ENCODE results near the gene STAT5B. TPM values are rescaled to one million over a fixed set of nuclear protein-coding genes. Genes with fewer than 3 reads are reported as not detected.

Gene STAT5B
- total and polyA plus RNA-seq, 2 of the 8 experiments (the other 6 are each of a cell fraction or from before 2014, with no cell fraction given): 35.3 to 52.6 TPM

GRCh38 chr17:42260318-42260717 lies 15.9 kb downstream of the STAT5B start:
- no peak overlapping the region for H3K56ac ChIP-seq (replicated peaks; ENCODE audit: insufficient read length, low read depth, low read length)
- no peak overlapping the region for H3K27ac ChIP-seq (ENCODE audit: low read depth, low read length)
- H3K18ac ChIP-seq (ENCODE audit: extremely low read depth, low read length): no peak overlapping the region
- H3K23ac ChIP-seq (ENCODE audit: insufficient read length): no peak overlapping the region
- no peaks in the 10 kb centered on the region for H3K9me3 ChIP-seq (ENCODE audit: insufficient read depth in 2 of 2, low read depth in 1 of 2, low read length in 1 of 2)
- H4K8ac ChIP-seq (ENCODE audit: extremely low read depth, insufficient read depth, low read length): no peak overlapping the region
- CTCF ChIA-PET (ENCODE audit: partially characterized antibody): interaction anchor here (0.6 to 1.1 kb wide), 2 partner anchors 38 to 459 kb away, joined by 4 read pairs; no protein-coding TSS in a partner anchor
- no peaks in the 10 kb centered on the region for H4K20me1 ChIP-seq (replicated peaks in 1 of 2; ENCODE audit: control insufficient read depth in 1 of 2, insufficient read depth in 2 of 2, low read length in 2 of 2)
- no peak overlapping the region for H3K14ac ChIP-seq (ENCODE audit: insufficient read length)
- H3K4ac ChIP-seq (replicated peaks; ENCODE audit: insufficient read length, low read depth, low read length): no peak overlapping the region
- POLR2A ChIA-PET (ENCODE audit: partially characterized antibody): no interaction called here
- H3K4me3 ChIP-seq (ENCODE audit: extremely low read depth in 1 of 4, insufficient read depth in 2 of 4, low read depth in 3 of 4, low read length in 4 of 4): no peak overlapping the region
- TF ChIP-seq CBX5 (IDR thresholded peaks at IDR 0.05; ENCODE audit: low read depth, low read length): no peak
- no peak for TF ChIP-seq RXRA (IDR thresholded peaks at IDR 0.05; ENCODE audit: insufficient read depth, low read depth, low read length)
- TF ChIP-seq, protein P1, sequence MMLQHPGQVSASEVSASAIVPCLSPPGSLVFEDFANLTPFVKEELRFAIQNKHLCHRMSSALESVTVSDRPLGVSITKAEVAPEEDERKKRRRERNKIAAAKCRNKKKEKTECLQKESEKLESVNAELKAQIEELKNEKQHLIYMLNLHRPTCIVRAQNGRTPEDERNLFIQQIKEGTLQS (IDR thresholded peaks at IDR 0.05; ENCODE audit: insufficient read depth, low read depth, low read length): no peak
- no peak for TF ChIP-seq E2F6 (IDR thresholded peaks at IDR 0.05)
- TF ChIP-seq POLR2AphosphoS5 (IDR thresholded peaks at IDR 0.05; ENCODE audit: low read depth, low read length): no peak
- TF ChIP-seq RAD21 (IDR thresholded peaks at IDR 0.05 in 1 of 2, conservative IDR thresholded peaks at IDR 0.05 in 1 of 2; ENCODE audit: low read depth in 2 of 2, low read length in 2 of 2): no peak
- no peak for TF ChIP-seq JUN (IDR thresholded peaks at IDR 0.05; ENCODE audit: low read depth, low read length)
- no peak for TF ChIP-seq GTF2F1 (IDR thresholded peaks at IDR 0.05; ENCODE audit: borderline replicate concordance, low read depth, low read length)
- no peak for TF ChIP-seq POU5F1 (IDR thresholded peaks at IDR 0.05; ENCODE audit: low read depth, low read length)
- TF ChIP-seq, protein P2, sequence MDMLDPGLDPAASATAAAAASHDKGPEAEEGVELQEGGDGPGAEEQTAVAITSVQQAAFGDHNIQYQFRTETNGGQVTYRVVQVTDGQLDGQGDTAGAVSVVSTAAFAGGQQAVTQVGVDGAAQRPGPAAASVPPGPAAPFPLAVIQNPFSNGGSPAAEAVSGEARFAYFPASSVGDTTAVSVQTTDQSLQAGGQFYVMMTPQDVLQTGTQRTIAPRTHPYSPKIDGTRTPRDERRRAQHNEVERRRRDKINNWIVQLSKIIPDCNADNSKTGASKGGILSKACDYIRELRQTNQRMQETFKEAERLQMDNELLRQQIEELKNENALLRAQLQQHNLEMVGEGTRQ (IDR thresholded peaks at IDR 0.05; ENCODE audit: low read length): no peak
- no peak for TF ChIP-seq RBBP5 (IDR thresholded peaks at IDR 0.05; ENCODE audit: borderline replicate concordance, low read depth, low read length)
- H2BK15ac ChIP-seq (ENCODE audit: low read length): no peak overlapping the region
- 88% methylated on average over 6 of the region's 6 CpGs; no CpG with 5 or more reads in 1 of the 2 experiments for WGBS, 2 experiments (ENCODE audit: extremely low coverage in 1 of 2, insufficient coverage in 1 of 2, insufficient read length in 1 of 2, insufficient replicate concordance in 2 of 2, low coverage in 1 of 2, low lambda C conversion rate in 2 of 2, missing lambda C conversion rate in 1 of 2)
- no peak overlapping the region for H2AK5ac ChIP-seq (ENCODE audit: low read depth, low read length)
- no peak overlapping the region for H2AFZ ChIP-seq (ENCODE audit: low read length)
- H2BK5ac ChIP-seq (ENCODE audit: low read depth, low read length): no peak overlapping the region
- H3K4me1 ChIP-seq (replicated peaks in 1 of 4; ENCODE audit: control insufficient read depth in 3 of 4, insufficient read depth in 4 of 4, low read length in 3 of 4): no peaks in the 10 kb centered on the region
- no peak overlapping the region for H4K5ac ChIP-seq (ENCODE audit: insufficient read length, low read depth, low read length)
- H3K36me3 ChIP-seq (ENCODE audit: control insufficient read depth in 2 of 4, insufficient read depth in 4 of 4, low read length in 3 of 4): no peaks in the 10 kb centered on the region
- no peak overlapping the region for H3K4me2 ChIP-seq (ENCODE audit: insufficient read depth in 1 of 2, low read depth in 2 of 2, low read length in 2 of 2)
- no peak for DNase-seq (ENCODE audit: low read depth in 1 of 2, low spot score in 2 of 2)
- no peak for FAIRE-seq
- no peak overlapping the region for H3K9ac ChIP-seq (replicated peaks in 1 of 4; ENCODE audit: extremely low read depth in 1 of 4, low read depth in 3 of 4, low read length in 3 of 4)
- H2BK12ac ChIP-seq (ENCODE audit: low read depth, low read length): no peak overlapping the region
- no peak overlapping the region for H2BK20ac ChIP-seq (ENCODE audit: low read length)
- no peaks in the 10 kb centered on the region for H3K23me2 ChIP-seq (ENCODE audit: low read depth, low read length)
- H3K79me2 ChIP-seq (ENCODE audit: control insufficient read depth in 1 of 2, insufficient read depth in 2 of 2, low read length in 2 of 2): peaks cover 0 to 13% of the 10 kb centered on the region in 2 experiments; a peak in 2 of 4 replicates
- no peaks in the 10 kb centered on the region; the same call in 1 of the 2 replicates for H3K79me1 ChIP-seq (ENCODE audit: low read depth, low read length)
- no peak overlapping the region for H2BK120ac ChIP-seq (replicated peaks; ENCODE audit: low read depth, low read length)
- no peaks in the 10 kb centered on the region for H3K27me3 ChIP-seq (replicated peaks in 1 of 4; ENCODE audit: control insufficient read depth in 3 of 4, extremely low read depth in 1 of 4, insufficient read depth in 3 of 4, low read length in 3 of 4)
- no peak overlapping the region for H4K91ac ChIP-seq (replicated peaks; ENCODE audit: insufficient read length, low read length)

Data from H1 (cell line).